ENCODE measurements around the gene NOTUM. TPM values are rescaled to one million over a fixed set of nuclear protein-coding genes. Genes with fewer than 3 reads are reported as not detected.

Gene NOTUM
- total RNA-seq, 1 donor from 2014 or later: 0.60 TPM

DNA sequence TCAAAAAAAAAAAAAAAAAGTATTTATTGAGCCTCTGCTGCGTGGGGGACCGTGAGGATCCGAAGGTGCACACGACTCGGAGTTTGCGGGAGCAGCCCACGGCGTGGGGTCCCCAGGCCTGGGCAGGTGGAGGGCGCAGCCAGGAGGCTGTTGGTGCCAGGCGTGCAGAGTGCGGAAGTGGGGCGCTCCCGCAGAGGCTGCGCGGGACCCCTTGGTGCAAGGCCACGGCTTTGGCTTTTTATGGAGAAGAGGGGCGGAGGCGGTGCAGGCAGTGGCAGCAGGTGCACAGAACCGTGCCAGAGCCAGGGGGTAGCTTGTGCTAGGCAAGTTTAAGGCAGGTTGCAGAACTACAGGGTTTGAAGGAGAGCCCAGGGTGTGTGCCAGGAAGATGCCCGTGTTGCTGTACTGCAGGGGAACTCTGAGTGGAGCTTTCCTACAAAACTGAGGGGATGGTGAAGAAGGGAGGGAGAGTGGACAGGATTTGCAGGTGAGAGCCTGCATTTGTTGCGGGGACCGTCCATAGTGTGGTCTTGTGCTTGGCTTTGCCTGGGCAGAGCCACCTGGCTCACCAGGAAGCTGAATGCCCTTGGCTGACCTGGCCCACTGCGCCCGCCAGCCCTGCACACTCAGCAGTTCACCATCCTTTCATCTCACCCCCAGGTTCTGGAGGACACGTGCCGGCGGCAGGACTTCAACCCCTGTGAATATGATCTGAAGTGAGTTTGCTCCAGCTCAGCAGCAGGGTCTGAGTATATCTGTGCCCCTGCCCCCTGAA lies 17.7 kb upstream of the NOTUM start:
- DNase-seq (ENCODE audit: low spot score, unreplicated experiment): no peak
- Mint-ChIP-seq H3K27ac (peak overlapping the region; percentile 86), H3K4me1 (ENCODE audit: low read depth) (peaks cover 2% of the 10 kb centered on the region), H3K4me3 (ENCODE audit: low read depth) (peak overlapping the region; percentile 71), H3K9me3 (ENCODE audit: low read depth) (no peaks in the 10 kb centered on the region), H3K27me3 (peaks cover 10% of the 10 kb centered on the region), H3K36me3 (ENCODE audit: insufficient read depth) (no peaks in the 10 kb centered on the region)
- TF ChIP-seq, protein P1, sequence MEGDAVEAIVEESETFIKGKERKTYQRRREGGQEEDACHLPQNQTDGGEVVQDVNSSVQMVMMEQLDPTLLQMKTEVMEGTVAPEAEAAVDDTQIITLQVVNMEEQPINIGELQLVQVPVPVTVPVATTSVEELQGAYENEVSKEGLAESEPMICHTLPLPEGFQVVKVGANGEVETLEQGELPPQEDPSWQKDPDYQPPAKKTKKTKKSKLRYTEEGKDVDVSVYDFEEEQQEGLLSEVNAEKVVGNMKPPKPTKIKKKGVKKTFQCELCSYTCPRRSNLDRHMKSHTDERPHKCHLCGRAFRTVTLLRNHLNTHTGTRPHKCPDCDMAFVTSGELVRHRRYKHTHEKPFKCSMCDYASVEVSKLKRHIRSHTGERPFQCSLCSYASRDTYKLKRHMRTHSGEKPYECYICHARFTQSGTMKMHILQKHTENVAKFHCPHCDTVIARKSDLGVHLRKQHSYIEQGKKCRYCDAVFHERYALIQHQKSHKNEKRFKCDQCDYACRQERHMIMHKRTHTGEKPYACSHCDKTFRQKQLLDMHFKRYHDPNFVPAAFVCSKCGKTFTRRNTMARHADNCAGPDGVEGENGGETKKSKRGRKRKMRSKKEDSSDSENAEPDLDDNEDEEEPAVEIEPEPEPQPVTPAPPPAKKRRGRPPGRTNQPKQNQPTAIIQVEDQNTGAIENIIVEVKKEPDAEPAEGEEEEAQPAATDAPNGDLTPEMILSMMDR (IDR thresholded peaks at IDR 0.05; ENCODE audit: unreplicated experiment): no peak

DNA sequence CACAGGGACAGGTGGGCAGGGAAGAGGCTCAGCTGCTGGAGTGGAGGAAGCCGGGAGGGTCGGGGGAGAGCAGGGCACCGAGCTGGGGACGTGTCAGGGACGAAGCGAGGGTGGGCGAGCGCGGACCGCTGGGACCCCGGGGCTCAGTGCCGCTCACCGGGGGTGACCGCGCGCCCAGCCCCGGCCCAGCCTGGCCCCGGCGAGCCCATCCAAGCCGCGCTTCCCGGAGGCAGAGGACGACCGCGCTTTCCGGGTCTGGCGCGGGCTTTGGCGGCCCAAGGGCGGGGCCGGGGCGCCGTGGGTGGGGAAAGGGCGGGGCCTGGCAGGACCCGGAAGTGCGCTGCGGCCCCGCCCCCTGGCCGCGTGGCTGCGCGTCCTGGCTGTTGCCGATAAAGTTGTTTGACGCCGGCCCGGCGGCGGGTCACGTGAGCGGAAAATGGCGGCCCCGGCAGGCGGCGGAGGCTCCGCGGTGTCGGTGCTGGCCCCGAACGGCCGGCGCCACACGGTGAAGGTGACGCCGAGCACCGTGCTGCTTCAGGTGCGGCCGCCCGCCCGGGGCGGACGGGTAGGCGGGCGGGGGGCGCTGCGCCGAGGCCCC lies 16.3 kb upstream of the NOTUM start, which contains the start of gene ASPSCR1:
ASPSCR1 (plus strand) TSS at position 419 of the 598 bp plus-strand sequence; CDS start at position 437, 18 bp downstream.
- Mint-ChIP-seq H3K27ac (peak within 1 kb of the TSS; percentile 94), H3K9me3 (ENCODE audit: low read depth) (no peaks in the 10 kb centered on the region), H3K36me3 (ENCODE audit: insufficient read depth) (no peaks in the 10 kb centered on the region), H3K27me3 (peaks cover 10% of the 10 kb centered on the region), H3K4me3 (ENCODE audit: low read depth) (peak within 1 kb of the TSS; percentile 88), H3K4me1 (ENCODE audit: low read depth) (peaks cover 2% of the 10 kb centered on the region)
- DNase-seq (ENCODE audit: low spot score, unreplicated experiment): peak; percentile 85
- TF ChIP-seq, protein P1 (IDR thresholded peaks at IDR 0.05; ENCODE audit: unreplicated experiment): no peak

DNA sequence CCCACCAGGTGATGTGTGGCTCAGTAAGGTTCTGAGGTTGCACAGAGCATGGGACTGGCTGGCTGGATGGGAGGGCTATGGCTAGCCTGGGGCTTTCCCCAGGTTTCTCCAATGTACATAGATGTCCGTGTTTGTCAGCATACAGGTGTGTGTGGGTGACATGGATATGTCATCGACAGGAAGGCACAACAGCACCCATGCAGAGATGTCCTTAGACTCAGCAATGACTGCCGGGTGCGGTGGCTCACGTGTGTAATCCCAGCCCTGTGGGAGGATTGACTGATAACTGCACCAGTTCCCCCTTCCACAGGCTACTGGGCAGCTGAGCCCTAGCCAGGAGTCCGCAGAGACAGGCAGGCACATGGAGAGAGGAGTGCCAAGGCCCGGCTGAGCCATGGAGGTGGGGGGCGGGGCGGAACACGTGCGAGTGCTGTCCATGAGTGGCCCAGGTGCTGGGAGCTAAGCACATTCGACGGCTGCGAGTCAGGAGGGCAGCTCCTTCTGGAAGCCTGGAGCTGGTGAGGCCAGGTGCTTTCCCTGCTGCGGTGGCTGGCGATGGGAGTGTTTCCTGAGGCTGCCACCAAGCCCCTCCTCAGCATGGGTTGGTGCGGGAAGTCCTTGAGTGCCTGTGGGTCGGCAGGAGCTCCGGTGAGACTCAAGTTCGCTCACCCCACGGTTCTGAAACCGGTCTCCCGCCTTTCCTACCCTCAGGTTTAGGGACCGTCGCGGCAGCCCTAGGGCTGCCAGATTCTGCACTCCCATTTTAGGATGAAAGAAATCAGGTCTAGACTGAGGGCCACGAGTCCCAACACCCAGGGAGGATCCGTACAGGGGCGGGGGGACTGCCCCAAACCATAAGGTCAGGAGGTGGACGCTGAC lies 15.6 kb upstream of the NOTUM start:
- peak overlapping the region; percentile 94 for H3K27ac Mint-ChIP-seq
- no peak for DNase-seq (ENCODE audit: low spot score, unreplicated experiment)
- peak overlapping the region; percentile 88 for H3K4me3 Mint-ChIP-seq (ENCODE audit: low read depth)
- no peaks in the 10 kb centered on the region for H3K9me3 Mint-ChIP-seq (ENCODE audit: low read depth)
- peaks cover 10% of the 10 kb centered on the region for H3K27me3 Mint-ChIP-seq
- TF ChIP-seq, protein P1 (IDR thresholded peaks at IDR 0.05; ENCODE audit: unreplicated experiment): no peak
- H3K4me1 Mint-ChIP-seq (ENCODE audit: low read depth): peaks cover 2% of the 10 kb centered on the region
- no peaks in the 10 kb centered on the region for H3K36me3 Mint-ChIP-seq (ENCODE audit: insufficient read depth)

DNA sequence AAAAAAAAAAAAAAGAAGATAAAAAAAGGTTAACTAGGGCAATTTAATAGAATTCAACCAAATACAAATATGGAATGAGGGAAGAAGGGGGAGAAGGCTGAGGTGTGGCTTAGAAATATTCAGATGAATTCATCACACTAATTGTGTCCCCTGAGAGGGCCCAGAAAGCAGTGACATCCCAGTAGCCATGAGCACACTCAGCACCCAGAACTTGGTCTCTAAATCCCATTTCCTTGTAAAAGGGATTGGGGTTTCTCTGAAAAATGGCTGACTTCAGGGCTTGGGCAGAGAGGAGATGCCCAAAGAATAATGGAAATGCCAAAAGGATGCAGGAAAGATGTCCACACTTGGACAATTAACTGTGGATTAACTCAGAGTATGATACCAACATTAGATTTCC lies 12.4 kb upstream of the NOTUM start:
- Mint-ChIP-seq H3K4me1 (ENCODE audit: low read depth) (no peaks in the 10 kb centered on the region), H3K27me3 (peaks cover 10% of the 10 kb centered on the region), H3K27ac (no peak overlapping the region), H3K4me3 (ENCODE audit: low read depth) (no peak overlapping the region), H3K9me3 (ENCODE audit: low read depth) (no peaks in the 10 kb centered on the region), H3K36me3 (ENCODE audit: insufficient read depth) (no peaks in the 10 kb centered on the region)
- TF ChIP-seq, protein P1 (IDR thresholded peaks at IDR 0.05; ENCODE audit: unreplicated experiment): no peak
- no peak for DNase-seq (ENCODE audit: low spot score, unreplicated experiment)
